ENCODE measurements around the gene CCDC85C. TPM values are rescaled to one million over a fixed set of nuclear protein-coding genes. Genes with fewer than 3 reads are reported as not detected.
A peak's percentile ranks its signal among the peaks of the same experiment; 100 is the strongest.

The CCDC85C gene
- total RNA-seq, 1 experiment from 2014 or later, result 42.3 TPM

GRCh38 chr14:99510556-99511139, 93.4 kb downstream of the CCDC85C start:
- Histone ChIP-seq H3K4me3 (replicated peaks in 1 of 2; ENCODE audit: low read depth in 1 of 2, low read length in 2 of 2) (no peak overlapping the region), H3K9ac (ENCODE audit: low read length) (no peak overlapping the region), H3K36me3 (ENCODE audit: control insufficient read depth in 1 of 2, insufficient read depth in 2 of 2, low read length in 2 of 2) (peaks cover 22 to 34% of the 10 kb centered on the region in 2 experiments; a peak in 3 of 4 replicates), H3K27me3 (ENCODE audit: insufficient read depth, low read length) (no peaks in the 10 kb centered on the region), H3K27ac (ENCODE audit: low read depth, low read length) (no peak overlapping the region), H3K9me3 (ENCODE audit: control insufficient read depth in 1 of 2, insufficient read depth in 1 of 2, low read depth in 1 of 2, low read length in 2 of 2) (no peaks in the 10 kb centered on the region), H3K79me2 (ENCODE audit: insufficient read depth, low read length) (no peaks in the 10 kb centered on the region), H3K4me1 (ENCODE audit: control insufficient read depth in 1 of 2, insufficient read depth in 2 of 2, low read length in 2 of 2) (no peaks in the 10 kb centered on the region), H4K20me1 (ENCODE audit: insufficient read depth) (no peaks in the 10 kb centered on the region), H2AFZ (ENCODE audit: low read depth, low read length, poor library complexity, severe bottlenecking) (no peak overlapping the region), H3K4me2 (ENCODE audit: low read length) (no peak overlapping the region), H3K9me2 (ENCODE audit: insufficient read depth) (no peaks in the 10 kb centered on the region)
- ATAC-seq, result no peak
- RAD21 ChIA-PET (ENCODE audit: low non-redundant PET in 1 of 2, low total read pairs in 2 of 2, uncharacterized antibody in 2 of 2, unreplicated experiment in 2 of 2), result no interaction called here
- CTCF ChIA-PET, result no interaction called here
- intact Hi-C loops (cut with micrococcal nuclease), result no loop called here
- BruUV-seq (replicated peaks), result TSS peak; percentile 95
- POLR2A ChIA-PET, result no interaction called here
- TF ChIP-seq EGR1 (IDR thresholded peaks at IDR 0.05; ENCODE audit: low read depth) (no peak), RAD21 (IDR thresholded peaks at IDR 0.05; ENCODE audit: low read depth) (no peak), REST (IDR thresholded peaks at IDR 0.05; ENCODE audit: low read depth) (no peak)
- no peak for DNase-seq (ENCODE audit: low read depth, low spot score)

GRCh38 chr14:99509871-99510555, 94.0 kb downstream of the CCDC85C start:
- ChIA-PET POLR2A (no interaction called here), RAD21 (ENCODE audit: low non-redundant PET in 1 of 2, low total read pairs in 2 of 2, uncharacterized antibody in 2 of 2, unreplicated experiment in 2 of 2) (no interaction called here), CTCF (no interaction called here)
- H3K36me3 ChIP-seq (ENCODE audit: control insufficient read depth in 1 of 2, insufficient read depth in 2 of 2, low read length in 2 of 2), result peaks cover 22 to 37% of the 10 kb centered on the region in 2 experiments; a peak in 3 of 4 replicates
- no peaks in the 10 kb centered on the region for H3K79me2 ChIP-seq (ENCODE audit: insufficient read depth, low read length)
- intact Hi-C loops (cut with micrococcal nuclease), result no loop called here
- H3K4me2 ChIP-seq (ENCODE audit: low read length), result no peak overlapping the region
- H2AFZ ChIP-seq (ENCODE audit: low read depth, low read length, poor library complexity, severe bottlenecking), result no peak overlapping the region
- H4K20me1 ChIP-seq (ENCODE audit: insufficient read depth), result no peaks in the 10 kb centered on the region
- no peaks in the 10 kb centered on the region for H3K4me1 ChIP-seq (ENCODE audit: control insufficient read depth in 1 of 2, insufficient read depth in 2 of 2, low read length in 2 of 2)
- no peaks in the 10 kb centered on the region for H3K27me3 ChIP-seq (ENCODE audit: insufficient read depth, low read length)
- no peaks in the 10 kb centered on the region for H3K9me2 ChIP-seq (ENCODE audit: insufficient read depth)
- no peak overlapping the region for H3K4me3 ChIP-seq (replicated peaks in 1 of 2; ENCODE audit: low read depth in 1 of 2, low read length in 2 of 2)
- no peak for ATAC-seq
- no TSS peak for BruUV-seq (replicated peaks)
- DNase-seq (ENCODE audit: low read depth, low spot score), result no peak
- no peak overlapping the region for H3K27ac ChIP-seq (ENCODE audit: low read depth, low read length)
- H3K9ac ChIP-seq (ENCODE audit: low read length), result no peak overlapping the region
- no peaks in the 10 kb centered on the region for H3K9me3 ChIP-seq (ENCODE audit: control insufficient read depth in 1 of 2, insufficient read depth in 1 of 2, low read depth in 1 of 2, low read length in 2 of 2)
- no peak for TF ChIP-seq CTCF (IDR thresholded peaks at IDR 0.05 in 2 of 3, conservative IDR thresholded peaks at IDR 0.05 in 1 of 3; ENCODE audit: borderline replicate concordance in 1 of 3, insufficient read depth in 1 of 3, low read depth in 2 of 3, low read length in 2 of 3)
- no peak for TF ChIP-seq CBX3 (IDR thresholded peaks at IDR 0.05; ENCODE audit: low read depth)
- no peak for TF ChIP-seq POLR2AphosphoS5 (IDR thresholded peaks at IDR 0.05; ENCODE audit: low read depth, low read length)
- TF ChIP-seq CEBPB (IDR thresholded peaks at IDR 0.05; ENCODE audit: low read depth), result no peak
- TF ChIP-seq SRF (IDR thresholded peaks at IDR 0.05; ENCODE audit: low read depth), result no peak
- no peak for TF ChIP-seq REST (IDR thresholded peaks at IDR 0.05; ENCODE audit: low read depth)
- no peak for TF ChIP-seq POLR2A (IDR thresholded peaks at IDR 0.05; ENCODE audit: borderline replicate concordance, extremely low read depth, insufficient read depth, insufficient read length)

Data from HCT116 (cell line).